GM19240 (cell line): ENCODE measurements around the gene RUVBL2.

Source experiments
- DNase-seq: peaks from one replicate; pipeline ENCODE4 v3.0.0; 2011; ENCODE audit warnings: low spot score; ENCODE audit not compliant: insufficient read length

Gene RUVBL2

DNA sequence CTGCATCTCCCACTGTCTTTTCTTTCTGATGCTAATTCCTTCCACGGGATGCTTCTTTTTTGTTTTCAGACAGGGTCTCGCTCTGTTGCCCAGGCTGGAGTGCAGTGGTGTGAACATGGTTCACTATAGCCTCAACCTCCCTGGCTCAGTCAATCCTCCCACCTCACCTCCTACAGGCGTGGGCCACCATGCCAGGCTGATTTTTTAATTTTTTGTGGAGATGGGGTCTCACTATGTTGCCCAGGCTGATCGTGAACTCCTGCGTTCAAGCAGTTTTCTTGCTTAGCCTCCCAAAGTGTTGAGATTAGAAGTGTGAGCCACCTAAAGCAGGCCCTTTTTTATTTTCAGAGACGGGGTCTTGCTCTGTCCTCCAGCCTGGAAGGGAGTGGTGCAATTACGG lies 5.4 kb upstream of the RUVBL2 start:
- DNase-seq = no peak

DNA sequence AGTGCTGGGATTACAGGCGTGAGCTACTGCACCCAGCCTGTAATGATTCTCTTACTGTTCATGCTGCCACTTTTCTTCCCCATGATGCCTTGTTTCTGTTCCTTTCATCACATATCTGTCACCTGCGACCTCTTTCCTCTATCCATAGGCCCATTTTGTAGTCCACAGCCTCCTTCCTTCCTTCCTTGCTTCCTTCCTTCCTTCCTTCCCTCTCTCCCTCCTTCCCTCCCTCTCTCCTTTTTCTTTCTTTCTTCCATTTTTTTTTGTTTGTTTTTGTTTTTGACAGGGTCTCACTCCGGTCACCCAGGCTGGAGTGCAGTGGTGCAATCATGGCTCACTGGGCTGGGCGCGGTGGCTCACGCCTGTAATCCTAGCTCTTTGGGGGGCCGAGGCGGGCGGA lies 4.8 kb upstream of the RUVBL2 start:
- no peak for DNase-seq

DNA sequence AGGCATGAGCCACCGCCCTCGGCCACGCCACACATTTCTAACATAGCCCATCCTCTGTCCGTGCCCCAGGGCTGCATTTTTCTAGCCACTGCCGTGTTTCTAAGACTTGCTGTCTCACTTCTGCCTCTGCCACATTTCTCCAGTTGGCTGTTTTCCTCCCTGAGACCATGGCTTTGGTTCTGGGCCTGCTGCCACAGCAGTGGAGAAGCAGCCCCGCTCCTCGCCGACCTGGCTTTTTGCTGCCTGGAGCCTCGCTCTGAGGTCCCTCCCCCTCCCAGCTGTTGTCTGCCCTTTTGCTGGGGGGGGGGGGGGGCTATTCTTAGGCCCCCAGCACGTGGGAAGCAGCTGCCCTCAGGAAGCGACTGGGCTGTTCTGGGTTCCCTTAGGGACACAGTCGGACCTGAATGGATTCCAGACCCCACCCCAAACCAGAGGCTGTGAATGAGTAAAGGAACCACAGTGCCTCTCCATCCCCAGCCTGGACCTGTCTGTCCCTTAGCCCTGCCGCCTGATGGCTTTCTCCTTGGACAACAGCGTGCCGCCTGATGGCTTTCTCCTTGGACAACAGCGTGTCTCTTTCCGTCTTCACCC lies 3.9 kb upstream of the RUVBL2 start:
- DNase-seq = no peak

DNA sequence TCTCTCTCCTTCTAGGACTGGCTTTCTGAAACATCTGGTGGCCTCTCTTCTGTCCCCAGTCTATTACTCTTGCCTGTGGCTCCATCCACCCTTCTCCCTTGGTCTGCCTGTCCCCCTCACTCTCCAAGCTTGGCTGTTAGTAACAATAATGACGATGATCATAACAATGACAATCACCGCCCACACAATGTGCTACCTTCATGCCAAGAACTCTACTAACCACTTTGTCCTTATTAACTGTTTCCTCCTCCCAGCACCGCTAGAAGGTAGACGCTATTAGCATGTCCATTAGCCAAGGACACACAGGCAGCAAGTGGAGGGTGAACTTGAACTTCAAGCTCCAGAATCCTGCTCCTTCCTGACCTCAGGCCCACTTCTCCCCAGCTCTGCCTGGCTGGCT lies 3.3 kb upstream of the RUVBL2 start:
- no peak for DNase-seq

DNA sequence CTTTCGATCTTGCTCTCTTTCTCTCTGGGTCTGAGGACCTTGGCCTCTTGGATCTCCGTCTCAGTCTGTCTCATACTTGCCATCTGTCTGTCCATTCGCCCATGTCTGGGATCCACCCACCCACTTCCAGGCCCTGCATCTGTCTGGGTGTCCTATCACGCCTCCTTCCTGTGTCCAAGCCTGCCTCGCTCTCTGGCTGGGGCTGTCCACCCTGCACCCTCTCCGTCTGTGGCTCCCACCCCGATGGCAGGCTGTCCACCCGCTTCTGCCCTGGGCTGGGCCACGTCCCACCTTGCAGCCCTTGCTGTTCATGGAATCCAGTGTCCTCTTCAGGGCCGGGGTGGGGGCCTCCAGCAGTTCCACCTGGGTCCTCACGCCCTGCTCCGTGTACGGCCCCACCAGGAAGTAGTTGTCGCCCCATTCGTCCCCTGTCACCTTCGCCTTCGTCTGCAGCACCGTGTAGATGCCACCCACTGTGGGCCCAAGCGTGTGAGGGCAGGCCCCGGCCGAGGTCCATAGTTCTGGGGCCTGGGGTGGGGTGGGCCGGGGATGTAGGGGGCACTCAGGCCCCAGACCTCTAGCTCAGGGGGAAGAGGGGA lies 2.6 kb upstream of the RUVBL2 start:
- DNase-seq = no peak

DNA sequence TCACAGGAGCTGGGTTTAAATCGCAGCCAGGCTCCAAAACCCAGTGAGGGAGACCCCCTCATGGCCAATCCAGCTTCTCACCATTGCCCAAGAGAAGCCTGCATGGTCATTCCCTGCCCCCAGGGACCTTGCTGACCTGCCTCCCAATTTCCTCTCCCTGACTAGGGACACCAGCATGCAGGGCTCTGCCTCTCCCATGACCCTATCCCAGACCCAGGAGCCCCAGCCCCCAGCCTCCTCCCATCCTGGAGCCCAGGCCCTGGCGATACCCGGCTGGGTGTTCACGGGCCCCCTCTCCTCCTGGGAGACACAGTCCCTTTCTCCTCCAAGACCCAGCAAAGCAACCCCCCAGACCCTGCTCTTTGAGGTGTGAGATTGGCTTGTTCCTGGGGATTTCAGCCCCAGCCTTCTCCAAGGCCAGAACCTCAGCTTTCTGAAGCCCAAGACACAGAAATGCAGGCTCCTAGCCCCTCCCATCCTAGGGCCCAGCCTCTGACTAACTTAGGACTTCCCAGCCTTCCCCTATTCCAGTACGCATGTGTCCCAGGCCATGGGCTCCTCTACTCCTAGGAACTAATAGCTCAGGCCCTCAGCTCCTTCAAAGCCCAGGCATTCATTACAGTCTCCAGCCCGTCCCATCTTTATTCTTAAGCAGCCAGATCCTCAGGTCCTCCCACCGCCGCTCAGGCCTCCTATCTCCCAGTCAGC lies 1.7 kb upstream of the RUVBL2 start:
- DNase-seq = no peak

DNA sequence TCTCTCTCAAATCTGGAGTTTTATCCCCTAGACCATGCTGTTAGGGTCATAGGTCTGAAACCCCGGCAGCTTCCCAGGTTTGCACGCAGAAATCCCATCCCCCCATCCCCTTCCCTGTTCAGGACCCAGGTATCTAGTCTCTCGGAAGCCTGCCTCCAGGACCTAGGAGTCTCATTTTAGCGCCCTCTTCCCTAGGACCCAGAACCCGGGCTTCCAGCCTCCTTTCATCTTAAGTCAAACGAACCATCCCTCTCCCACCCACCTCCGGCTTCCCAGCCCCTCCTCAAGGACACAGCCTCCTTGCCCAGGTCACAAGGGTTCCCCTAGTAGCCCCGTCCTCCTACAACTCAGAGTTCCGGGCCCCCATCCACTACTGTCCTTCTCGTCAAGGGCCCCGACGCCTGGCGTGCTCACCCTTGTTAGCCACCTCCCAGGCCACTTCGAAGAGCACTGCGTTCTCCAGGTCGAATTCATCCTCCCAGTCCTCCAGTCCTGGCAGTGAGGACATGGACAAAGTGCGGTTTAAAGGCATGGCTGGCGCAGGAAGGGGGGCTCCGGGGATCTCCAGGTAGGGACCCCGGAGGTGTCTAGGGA lies 1.0 kb upstream of the RUVBL2 start:
- DNase-seq = no peak

DNA sequence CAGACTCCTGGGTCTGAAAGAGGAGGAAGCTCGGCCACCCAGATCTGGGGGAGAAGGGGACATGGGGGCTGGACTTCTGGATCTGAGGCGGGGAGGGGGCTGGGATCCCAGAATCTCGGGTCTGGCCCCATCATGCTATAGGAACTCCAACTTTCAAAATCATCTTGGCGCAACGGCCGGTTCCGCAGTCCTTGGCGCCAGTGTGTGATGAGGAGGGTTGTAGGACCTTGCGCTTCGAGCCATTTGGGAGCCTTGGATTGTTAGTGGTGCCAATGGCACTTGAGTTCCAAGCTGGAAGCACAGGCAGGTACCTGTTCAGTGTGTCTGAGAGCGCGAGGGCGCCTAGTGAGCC lies 324 bp downstream of the RUVBL2 start:
- DNase-seq = no peak

DNA sequence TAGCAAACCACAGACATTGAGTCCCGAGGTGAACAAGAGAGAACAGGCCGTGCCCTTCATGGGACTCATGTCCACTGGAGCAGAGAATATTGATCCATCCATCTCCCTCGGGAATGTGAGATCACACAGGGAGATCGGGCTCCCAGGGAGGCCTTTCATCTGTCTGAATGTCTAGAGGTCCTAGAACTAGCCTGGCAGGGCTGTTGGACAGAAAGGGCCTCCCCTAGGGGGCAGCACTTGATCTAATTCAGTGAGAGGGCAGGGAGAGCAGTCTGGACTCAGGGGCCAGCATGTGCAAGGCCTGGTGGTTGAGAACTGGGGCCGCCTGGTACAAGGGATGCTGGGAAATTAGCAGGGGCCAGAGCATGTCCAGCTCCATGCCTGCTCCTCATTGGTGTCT lies 4.3 kb downstream of the RUVBL2 start:
- no peak for DNase-seq

DNA sequence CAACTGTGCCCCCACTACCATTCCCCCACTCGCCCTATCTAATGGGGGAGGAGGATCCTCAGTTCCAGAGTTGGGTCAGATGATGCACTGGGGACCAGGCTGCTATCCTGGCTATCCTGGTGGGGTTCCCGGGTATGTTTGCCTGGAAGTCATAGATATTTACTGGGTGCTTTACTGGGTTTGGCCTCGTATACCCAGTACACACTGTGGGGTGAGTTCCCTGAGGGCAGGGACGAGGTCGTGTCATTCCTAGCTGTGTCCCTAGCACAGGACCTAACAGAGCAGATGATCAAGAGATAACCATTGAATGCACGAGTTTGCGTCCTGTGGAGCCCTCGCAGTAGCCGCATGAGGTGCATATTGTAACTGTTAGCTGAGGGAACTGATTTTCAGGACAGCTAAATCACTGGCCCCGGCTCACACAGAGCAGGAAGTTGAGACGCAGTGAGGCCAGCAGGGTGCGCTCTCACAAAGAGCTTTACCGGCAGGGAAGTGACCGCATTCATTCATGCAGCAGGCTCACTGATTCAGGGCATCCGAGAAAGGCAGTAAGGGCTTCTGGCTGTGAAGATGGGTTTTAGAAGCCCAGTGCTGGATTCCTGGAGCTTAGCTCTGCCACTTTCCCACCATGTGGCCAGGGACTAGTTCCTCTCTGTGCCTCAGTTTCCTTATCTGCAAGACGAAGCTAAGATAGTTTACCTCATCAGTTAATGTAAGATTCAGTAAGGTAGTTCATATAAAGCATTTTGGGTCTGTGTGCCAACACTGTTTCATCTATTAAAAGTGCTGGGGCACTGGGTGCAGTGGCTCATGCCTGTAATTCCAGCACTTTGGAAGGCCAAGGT lies 6.0 kb downstream of the RUVBL2 start:
- no peak for DNase-seq

DNA sequence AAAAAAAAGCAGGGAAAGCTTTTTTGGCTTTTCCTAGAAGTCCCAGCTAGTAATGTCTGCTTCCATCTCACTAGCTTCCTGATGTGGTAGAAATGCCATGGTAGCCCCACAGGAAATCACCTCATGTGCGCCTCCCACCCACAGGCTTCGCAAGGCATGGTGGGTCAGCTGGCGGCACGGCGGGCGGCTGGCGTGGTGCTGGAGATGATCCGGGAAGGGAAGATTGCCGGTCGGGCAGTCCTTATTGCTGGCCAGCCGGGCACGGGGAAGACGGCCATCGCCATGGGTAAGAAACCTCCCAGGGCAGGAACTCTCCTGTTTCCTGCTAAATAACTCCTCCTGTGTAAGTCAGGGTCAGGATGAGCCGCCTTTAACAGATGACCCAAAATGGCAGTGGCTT lies 10.4 kb downstream of the RUVBL2 start:
- no peak for DNase-seq

DNA sequence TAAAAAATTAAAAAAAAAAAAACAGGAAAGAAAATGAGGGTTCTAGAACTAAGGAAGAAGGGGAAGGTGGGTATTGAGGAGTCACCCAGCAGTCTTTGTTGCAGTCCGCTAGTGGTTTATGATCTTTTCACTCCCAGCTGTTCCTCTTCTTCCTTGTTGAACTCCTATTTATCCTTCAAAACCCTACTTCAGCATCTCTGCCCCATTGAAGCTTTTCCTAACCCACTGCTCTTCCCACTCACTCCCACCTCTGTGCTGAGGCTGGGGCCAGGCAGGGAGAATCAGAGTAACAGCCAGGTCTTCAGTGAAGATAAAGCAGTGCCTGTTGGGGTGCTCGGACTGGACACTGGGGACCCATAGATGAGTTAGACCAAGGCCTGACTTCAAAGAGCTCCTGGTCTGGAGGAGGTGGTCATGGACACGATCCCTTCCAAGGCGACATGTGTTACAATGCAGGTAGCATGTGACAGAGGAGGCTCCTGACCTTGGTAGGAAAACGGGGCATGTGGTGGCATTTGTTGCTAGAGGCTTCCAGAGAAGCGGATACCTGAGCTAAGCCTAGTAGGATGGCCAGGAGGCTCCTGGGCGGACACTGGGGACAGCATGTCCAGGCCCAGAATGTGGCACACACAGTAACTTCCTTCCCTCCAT lies 11.4 kb downstream of the RUVBL2 start:
- DNase-seq = no peak

DNA sequence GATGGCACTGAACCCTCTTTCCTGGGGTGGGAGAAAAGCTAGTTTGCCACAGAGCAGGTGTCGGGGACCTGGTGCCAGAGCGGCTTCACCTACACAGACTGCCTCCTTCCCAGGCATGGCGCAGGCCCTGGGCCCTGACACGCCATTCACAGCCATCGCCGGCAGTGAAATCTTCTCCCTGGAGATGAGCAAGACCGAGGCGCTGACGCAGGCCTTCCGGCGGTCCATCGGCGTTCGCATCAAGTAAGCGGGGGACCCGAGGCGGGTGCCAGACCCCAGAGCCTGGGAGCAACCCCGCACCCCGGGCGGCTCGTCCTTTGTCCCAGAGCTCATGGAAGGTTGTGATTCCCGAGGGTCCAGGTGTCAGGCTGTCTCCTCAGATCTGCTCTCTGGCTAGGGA lies 13.2 kb downstream of the RUVBL2 start:
- no peak for DNase-seq

DNA sequence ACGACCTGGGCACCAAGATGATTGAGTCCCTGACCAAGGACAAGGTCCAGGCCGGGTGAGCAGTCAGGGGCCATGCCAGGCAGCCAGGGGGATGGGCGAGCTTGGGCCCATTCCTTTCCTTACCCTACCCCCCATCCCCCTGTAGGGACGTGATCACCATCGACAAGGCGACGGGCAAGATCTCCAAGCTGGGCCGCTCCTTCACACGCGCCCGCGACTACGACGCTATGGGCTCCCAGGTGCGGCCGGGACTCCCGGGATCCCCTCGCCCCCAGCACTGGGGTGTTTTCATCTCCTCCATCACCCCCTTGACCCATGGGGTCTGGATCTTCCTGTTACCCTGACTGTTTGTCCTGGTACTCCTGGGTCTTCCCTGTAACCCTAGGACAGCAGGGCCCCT lies 16.1 kb downstream of the RUVBL2 start:
- no peak for DNase-seq

DNA sequence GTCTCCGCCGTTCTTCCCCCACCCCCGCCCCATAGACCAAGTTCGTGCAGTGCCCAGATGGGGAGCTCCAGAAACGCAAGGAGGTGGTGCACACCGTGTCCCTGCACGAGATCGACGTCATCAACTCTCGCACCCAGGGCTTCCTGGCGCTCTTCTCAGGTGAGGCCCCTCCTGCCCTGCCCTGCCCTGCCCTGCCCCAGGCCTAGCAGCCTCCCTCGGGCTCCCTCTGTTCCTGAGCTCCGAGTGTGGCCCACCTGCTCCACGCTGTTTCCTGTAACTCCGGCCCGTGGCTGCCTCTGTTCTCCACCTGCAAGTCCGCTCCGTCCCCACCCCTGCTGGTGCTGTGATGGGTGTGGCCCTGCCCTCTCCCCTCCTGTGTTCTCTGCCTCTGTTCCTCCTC lies 16.8 kb downstream of the RUVBL2 start:
- DNase-seq = no peak

DNA sequence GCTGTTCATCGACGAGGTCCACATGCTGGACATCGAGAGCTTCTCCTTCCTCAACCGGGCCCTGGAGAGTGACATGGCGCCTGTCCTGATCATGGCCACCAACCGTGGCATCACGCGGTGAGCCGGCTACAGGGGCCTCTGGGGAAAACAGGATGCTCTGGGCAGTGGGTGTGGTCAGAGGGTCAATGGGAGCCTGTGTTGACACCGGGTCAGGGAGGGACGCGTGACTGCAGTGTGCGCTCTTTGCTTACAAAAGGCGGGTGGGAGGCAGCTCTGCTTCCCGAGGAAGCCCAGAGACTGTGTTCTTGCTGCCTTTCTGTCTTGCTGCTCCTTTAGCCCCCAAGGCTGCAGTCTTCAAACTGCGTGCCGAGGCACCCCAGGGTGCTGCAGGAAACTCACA lies 17.5 kb downstream of the RUVBL2 start:
- no peak for DNase-seq

DNA sequence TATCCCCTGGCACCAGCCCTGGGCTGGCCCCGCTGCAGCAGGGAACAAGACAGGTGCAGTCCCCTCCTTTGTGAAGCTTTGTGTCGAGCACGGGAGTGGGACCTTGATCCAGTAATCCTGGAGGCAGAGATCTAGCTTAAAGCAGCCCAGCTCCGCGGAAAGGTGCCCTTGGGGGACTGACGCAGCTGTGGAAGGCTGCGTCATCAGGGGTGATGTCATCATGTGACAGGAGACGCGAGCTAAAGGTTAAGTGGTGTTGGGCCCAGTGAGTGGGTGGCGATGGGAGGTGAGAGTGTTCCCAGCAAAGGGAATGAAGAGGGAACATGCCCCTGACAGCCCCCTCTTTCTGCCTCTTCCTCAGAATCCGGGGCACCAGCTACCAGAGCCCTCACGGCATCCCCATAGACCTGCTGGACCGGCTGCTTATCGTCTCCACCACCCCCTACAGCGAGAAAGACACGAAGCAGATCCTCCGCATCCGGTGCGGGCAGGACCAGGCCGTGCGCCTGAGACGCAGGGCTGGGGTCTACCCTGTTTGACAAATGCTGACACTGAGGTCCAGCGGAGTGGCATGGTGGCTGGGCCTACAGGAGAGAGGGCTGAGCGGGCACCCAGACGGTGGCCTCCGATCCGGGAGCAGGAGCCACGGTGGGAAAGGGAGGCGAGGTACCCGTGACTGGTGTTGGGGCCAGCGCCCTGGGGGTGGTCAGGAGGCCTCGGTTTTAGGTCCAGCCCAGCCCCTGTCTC lies 20.6 kb downstream of the RUVBL2 start:
- no peak for DNase-seq

DNA sequence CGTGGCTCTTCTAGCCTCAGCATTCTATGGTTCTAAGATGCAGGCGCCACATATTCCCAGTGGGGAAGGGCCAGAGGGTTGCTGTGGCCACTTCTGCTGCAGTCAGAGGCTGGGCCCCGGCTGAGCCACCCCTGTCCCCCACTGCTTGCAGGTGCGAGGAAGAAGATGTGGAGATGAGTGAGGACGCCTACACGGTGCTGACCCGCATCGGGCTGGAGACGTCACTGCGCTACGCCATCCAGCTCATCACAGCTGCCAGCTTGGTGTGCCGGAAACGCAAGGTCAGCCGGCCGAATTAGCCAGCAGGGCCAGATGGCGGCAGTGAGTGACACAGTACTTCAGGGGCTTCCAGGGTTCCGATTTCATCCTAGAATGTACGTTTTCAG lies 21.2 kb downstream of the RUVBL2 start:
- no peak for DNase-seq

DNA sequence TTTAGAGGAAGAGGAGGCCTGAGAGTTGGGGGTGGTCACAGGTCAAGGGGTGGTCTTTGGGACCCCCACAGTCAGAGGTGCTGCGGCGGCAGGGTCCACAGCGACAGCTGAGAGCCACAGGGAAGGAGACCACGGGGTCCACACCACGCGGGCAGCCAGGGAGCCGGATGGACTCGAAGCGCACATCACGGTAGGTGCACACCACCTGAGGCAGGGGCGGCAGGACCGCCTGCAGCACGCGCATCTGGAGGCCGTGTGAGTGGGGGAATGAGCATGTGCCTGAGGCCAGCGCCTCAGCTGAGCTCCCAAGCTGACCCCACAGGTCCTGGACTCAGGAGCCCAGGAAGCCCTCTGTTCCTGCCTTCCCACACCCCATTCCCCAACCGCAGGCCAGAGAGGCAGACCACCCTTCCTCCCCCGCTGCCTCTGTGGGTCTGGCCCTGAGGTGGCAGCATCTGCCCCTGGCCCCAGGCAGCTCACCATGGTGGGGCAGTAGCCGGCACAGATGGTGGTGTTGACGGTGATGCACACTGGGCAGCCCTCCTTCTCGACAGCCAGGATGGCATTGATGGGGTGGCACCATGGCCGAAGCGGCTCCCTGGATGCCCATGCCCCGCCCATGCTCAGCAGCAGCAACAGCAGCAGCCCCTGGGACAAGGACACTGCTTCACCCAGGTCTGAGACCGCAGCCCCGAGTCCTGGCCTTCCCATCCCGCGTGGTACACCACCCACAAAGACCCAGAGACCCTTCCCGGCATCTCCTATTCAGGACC lies 22.6 kb downstream of the RUVBL2 start:
- DNase-seq = no peak

DNA sequence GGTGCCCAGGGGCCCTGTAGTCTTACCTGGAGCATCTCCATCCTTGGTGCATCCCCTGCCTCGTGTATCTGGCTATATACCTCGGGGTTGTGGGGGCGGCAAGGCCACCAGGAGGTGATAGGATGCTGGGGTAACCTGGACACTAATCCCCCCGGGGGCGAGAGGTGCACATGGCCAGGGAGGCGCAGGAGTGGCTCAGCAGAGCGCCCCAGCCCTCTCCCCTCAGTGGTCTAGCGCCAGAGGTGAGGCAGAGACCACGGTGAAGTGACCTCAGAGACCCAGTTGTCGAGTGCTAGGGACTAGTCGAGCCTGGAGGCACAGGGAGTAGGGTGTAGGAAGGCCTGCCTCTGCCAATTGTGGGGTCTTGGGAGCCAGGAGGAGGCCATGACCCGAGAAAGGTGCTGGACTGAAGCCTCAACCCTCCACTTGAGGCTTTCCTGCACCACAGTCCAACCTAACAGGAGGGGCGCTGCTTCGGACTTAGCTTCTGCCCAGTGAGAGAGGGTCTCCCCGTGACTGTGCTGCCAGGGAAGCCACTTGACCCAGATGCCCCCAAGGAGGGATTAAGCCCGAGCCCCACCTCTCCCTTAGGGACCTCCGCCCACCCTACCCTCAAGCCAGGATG lies 23.5 kb downstream of the RUVBL2 start, which contains the start of gene LHB:
TSS of gene LHB (minus strand) at position 51 of the 625 bp plus-strand sequence. CDS start at position 41, 10 bp downstream.
- DNase-seq = no peak
